K562 (cell line): ENCODE measurements around the gene SLCO2B1. TPM values are rescaled to one million over a fixed set of nuclear protein-coding genes. Genes with fewer than 3 reads are reported as not detected.

Experiments used
- ATAC-seq: fragments of 200-7000 bp; cut with Tn5 transposase; 3 replicates; pipeline ENCODE4 v1.9.1; 2020; ENCODE audit warnings: moderate library complexity
- BruUV-seq: library from RNA; stranded (reverse); fragments of 400-500 nt; replicated peaks from 2 replicates; lab custom pipeline; 2021; lab: Mats Ljungman, UMichigan
- CTCF ChIA-PET: fragments of 300-600 bp; formaldehyde crosslinking; extraction: SDS; loops from one replicate; lab custom pipeline; 2021; ENCODE audit warnings: low intra/inter-chr PET ratio; lab: Yijun Ruan, JAX
- POLR2A ChIA-PET: fragments of 300-600, 350-650 bp; sonication (Branson Sonifier 250); formaldehyde crosslinking; extraction: SDS; loops from one replicate; lab custom pipeline; 2021; ENCODE audit warnings: antibody characterized with exemption, inconsistent platforms; lab: Yijun Ruan, JAX
- DNase-seq, 4 experiments: peaks; one replicate each; pipeline versions ENCODE4 v3.0.0 to v3.0.0-alpha.2; 2011 to 2018; ENCODE audit warnings: low spot score in 3 of 4, mixed read lengths in 3 of 4; ENCODE audit errors: extremely low read depth in 1 of 4
- FAIRE-seq: peaks from 2 replicates; lab custom pipeline; 2011; peaks lifted over from hg19 to GRCh38; lab: Jason Lieb, UNC
- H2AFZ ChIP-seq: 2 replicates; pipeline ENCODE4 v1.6.0; 2011; ENCODE audit warnings: low read depth, low read length, control low read depth, inconsistent platforms
- H3K27ac ChIP-seq: fragments of 200-600 bp; 3 replicates; pipeline ENCODE4 v1.8.0; 2011; ENCODE audit warnings: low read depth, mild to moderate bottlenecking, control low read depth, inconsistent platforms, low read length, moderate library complexity, mixed read lengths; ENCODE audit errors: extremely low read depth
- H3K27me3 ChIP-seq, 2 experiments: fragments of 300-600 bp in 1 of 2; 2 replicates in 1 of 2; 3 replicates in 1 of 2; pipeline versions ENCODE4 v1.6.0 to v1.8.0; 2011; ENCODE audit warnings: inconsistent platforms in 2 of 2, low read length in 2 of 2, mild to moderate bottlenecking in 1 of 2, mixed read lengths in 1 of 2, moderate library complexity in 1 of 2; ENCODE audit not compliant: control insufficient read depth in 2 of 2, insufficient read depth in 2 of 2
- H3K36me3 ChIP-seq: fragments of 300-600 bp; 3 replicates; pipeline ENCODE4 v1.8.0; 2011; ENCODE audit warnings: mild to moderate bottlenecking, low read length, inconsistent platforms; ENCODE audit not compliant: control insufficient read depth, insufficient read depth
- H3K4me1 ChIP-seq, 2 experiments: fragments of 200-600 bp in 1 of 2; replicated peaks in 1 of 2; 2 replicates in 1 of 2; 3 replicates in 1 of 2; pipeline versions ENCODE4 v1.5.1 to v1.8.0; 2011; ENCODE audit warnings: inconsistent platforms in 2 of 2, low read length in 2 of 2, mild to moderate bottlenecking in 1 of 2, mixed read lengths in 1 of 2, moderate library complexity in 1 of 2; ENCODE audit not compliant: control insufficient read depth in 2 of 2, insufficient read depth in 2 of 2
- H3K4me2 ChIP-seq: 2 replicates; pipeline ENCODE4 v1.6.1; 2011; ENCODE audit warnings: low read length, control low read depth, inconsistent platforms, mixed read lengths; ENCODE audit not compliant: insufficient read depth
- H3K4me3 ChIP-seq: fragments of 200-600 bp; sonication (generic), shearing (Covaris generic); 2 replicates; pipeline ENCODE4 v1.5.1; 2016; ENCODE audit warnings: control low read depth, inconsistent platforms
- H3K79me2 ChIP-seq: fragments of 200-600 bp; 3 replicates; pipeline ENCODE4 v1.8.0; 2011; ENCODE audit warnings: low read length, inconsistent platforms; ENCODE audit not compliant: control insufficient read depth, insufficient read depth
- H3K9ac ChIP-seq, 2 experiments: 2 replicates each; pipeline versions ENCODE4 v1.6.0 to v1.6.1; 2011; ENCODE audit warnings: low read depth in 2 of 2, low read length in 2 of 2, control low read depth in 1 of 2, inconsistent platforms in 1 of 2, mild to moderate bottlenecking in 1 of 2, mixed read lengths in 1 of 2; ENCODE audit not compliant: insufficient read depth in 1 of 2
- H3K9me1 ChIP-seq: one replicate; pipeline ENCODE4 v1.6.0; 2011; ENCODE audit warnings: inconsistent platforms, mild to moderate bottlenecking, low read length, moderate library complexity; ENCODE audit not compliant: control insufficient read depth, insufficient read depth
- H3K9me3 ChIP-seq: replicated peaks from 2 replicates; pipeline ENCODE4 v1.5.1; 2011; ENCODE audit warnings: low read depth, low read length, inconsistent platforms; ENCODE audit not compliant: control insufficient read depth, insufficient read depth
- H4K20me1 ChIP-seq: replicated peaks from 2 replicates; pipeline ENCODE4 v1.6.1; 2011; ENCODE audit warnings: low read length, inconsistent platforms, mixed read lengths; ENCODE audit not compliant: control insufficient read depth, insufficient read depth
- EWSR1 ChIP-seq: fragments of 450-650 bp; IDR thresholded peaks from 2 replicates; pipeline ENCODE4 v1.6.1; 2018; ENCODE audit warnings: borderline replicate concordance, mild to moderate bottlenecking, low read depth, moderate library complexity; ENCODE audit not compliant: partially characterized antibody
- ZNF507 ChIP-seq: conservative IDR thresholded peaks from 2 replicates; pipeline ENCODE4 v1.6.1; 2017; ENCODE audit warnings: missing genetic modification characterization, missing compliant biosample characterization
- in situ Hi-C: fragments of 300-500 bp; cut with MboI; formaldehyde crosslinking; loops from 4 replicates; pipeline ENCODE4 v1.15.0; 2018; ENCODE audit warnings: inconsistent platforms, mixed read lengths
- intact Hi-C: fragments of 100-400 bp; cut with micrococcal nuclease; formaldehyde crosslinking; loops from 2 replicates; pipeline ENCODE4 v1.14.2; 2022
- polyA plus RNA-seq, 8 experiments: library from polyadenylated mRNA; depleted of rRNA in 4 of 8; stranded (reverse) in 5 of 8; unstranded in 3 of 8; fragments of >200 nt; fragmentation: Nextera tagmentation in 2 of 8; fragmentation: Illumina TruSeq in 1 of 8; extraction: Ambion mirVana in 2 of 8; extraction: Trizol in 1 of 8; gene quantifications; 2 replicates each; pipeline versions ENCODE4 v1.2.1 to v1.2.3, GENCODE V29; 2011 to 2014; ENCODE audit warnings: inconsistent platforms in 1 of 8, missing spikeins in 1 of 8
- total RNA-seq, 7 experiments: library from RNA; depleted of rRNA in 6 of 7; stranded (reverse); fragments of >200 nt in 6 of 7; fragmentation: Illumina TruSeq in 2 of 7; extraction: Trizol in 2 of 7; gene quantifications; 2 replicates each; pipeline versions ENCODE4 v1.2.1 to v1.2.3, GENCODE V29; 2011 to 2021; ENCODE audit warnings: low replicate concordance in 1 of 7
- TF ChIP-seq, protein P1 (sequence below): sonication (generic); formaldehyde crosslinking; IDR thresholded peaks from 2 replicates; pipeline ENCODE4 v1.8.1; 2023; ENCODE audit warnings: mild to moderate bottlenecking, missing genetic modification reagents

SLCO2B1 gene
- total and polyA plus RNA-seq, 9 of the 15 experiments (the other 6 are each of a cell fraction or from before 2014, with no cell fraction given), result 0.70 to 14.7 (median 7.6) TPM

DNA sequence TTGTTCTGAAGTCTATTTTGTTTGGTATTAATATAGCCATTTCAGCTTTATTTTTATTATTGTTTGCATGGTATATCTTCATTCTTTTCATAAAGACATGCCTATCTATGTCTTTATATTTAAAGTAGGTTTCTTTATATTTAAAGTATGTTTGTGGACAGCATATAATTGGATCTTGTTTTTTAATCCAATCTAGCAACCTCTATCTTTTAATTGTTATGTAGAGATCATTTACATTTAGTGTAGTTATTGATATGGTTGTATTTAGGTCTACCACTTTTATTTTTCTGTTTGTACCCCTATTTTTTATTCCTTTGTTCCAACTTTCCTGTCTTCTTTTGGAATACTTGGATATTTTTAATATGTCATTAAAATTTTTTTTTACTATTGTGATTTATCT lies 103.4 kb downstream of the SLCO2B1 start:
- Histone ChIP-seq H3K9ac (no peak overlapping the region), H3K9me3 (peaks cover 2% of the 10 kb centered on the region; the same call in 1 of the 2 replicates), H3K9me1 (no peaks in the 10 kb centered on the region), H3K27me3 (no peaks in the 10 kb centered on the region), H4K20me1 (no peaks in the 10 kb centered on the region), H3K27ac (no peak overlapping the region), H3K36me3 (no peaks in the 10 kb centered on the region), H3K4me3 (no peak overlapping the region), H2AFZ (no peak overlapping the region), H3K4me2 (no peak overlapping the region), H3K4me1 (no peaks in the 10 kb centered on the region), H3K79me2 (no peaks in the 10 kb centered on the region)
- intact Hi-C loops (no loop called here), in situ Hi-C loops (no loop called here)
- CTCF ChIA-PET, result interaction anchor here (0.6 to 0.7 kb wide), 2 partner anchors 206 to 553 kb away, joined by 3 read pairs; no protein-coding TSS in a partner anchor
- no TSS peak for BruUV-seq
- FAIRE-seq, result no peak
- no peak for ATAC-seq
- no peak for DNase-seq
- POLR2A ChIA-PET, result no interaction called here
- TF ChIP-seq ZNF507, result peak; percentile 93
- no peak for TF ChIP-seq EWSR1
- TF ChIP-seq, protein P1, sequence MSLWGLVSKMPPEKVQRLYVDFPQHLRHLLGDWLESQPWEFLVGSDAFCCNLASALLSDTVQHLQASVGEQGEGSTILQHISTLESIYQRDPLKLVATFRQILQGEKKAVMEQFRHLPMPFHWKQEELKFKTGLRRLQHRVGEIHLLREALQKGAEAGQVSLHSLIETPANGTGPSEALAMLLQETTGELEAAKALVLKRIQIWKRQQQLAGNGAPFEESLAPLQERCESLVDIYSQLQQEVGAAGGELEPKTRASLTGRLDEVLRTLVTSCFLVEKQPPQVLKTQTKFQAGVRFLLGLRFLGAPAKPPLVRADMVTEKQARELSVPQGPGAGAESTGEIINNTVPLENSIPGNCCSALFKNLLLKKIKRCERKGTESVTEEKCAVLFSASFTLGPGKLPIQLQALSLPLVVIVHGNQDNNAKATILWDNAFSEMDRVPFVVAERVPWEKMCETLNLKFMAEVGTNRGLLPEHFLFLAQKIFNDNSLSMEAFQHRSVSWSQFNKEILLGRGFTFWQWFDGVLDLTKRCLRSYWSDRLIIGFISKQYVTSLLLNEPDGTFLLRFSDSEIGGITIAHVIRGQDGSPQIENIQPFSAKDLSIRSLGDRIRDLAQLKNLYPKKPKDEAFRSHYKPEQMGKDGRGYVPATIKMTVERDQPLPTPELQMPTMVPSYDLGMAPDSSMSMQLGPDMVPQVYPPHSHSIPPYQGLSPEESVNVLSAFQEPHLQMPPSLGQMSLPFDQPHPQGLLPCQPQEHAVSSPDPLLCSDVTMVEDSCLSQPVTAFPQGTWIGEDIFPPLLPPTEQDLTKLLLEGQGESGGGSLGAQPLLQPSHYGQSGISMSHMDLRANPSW (CRISPR knock-in tag), result no peak

Other genes with a start within 250 kb of the SLCO2B1 start
- 18.3 and 20.1 TPM in 2 replicates for gene XRRA1, start 202.0 kb upstream of the SLCO2B1 start, total RNA-seq (2014; rRNA removed)
- gene XRRA1, start 202.0 kb upstream of the SLCO2B1 start, total RNA-seq (2014; rRNA removed; fragmentation: Illumina TruSeq; extraction: Trizol), result 12.8 and 15.9 TPM in 2 replicates
- gene XRRA1, start 202.0 kb upstream of the SLCO2B1 start, total RNA-seq (2015; rRNA removed; fragmentation: Illumina TruSeq; extraction: Trizol), result 16.0 and 18.0 TPM in 2 replicates
- gene XRRA1, start 202.0 kb upstream of the SLCO2B1 start, total RNA-seq (2021), result 20.6 and 22.5 TPM in 2 replicates
- gene XRRA1, start 202.0 kb upstream of the SLCO2B1 start, polyA plus RNA-seq (2011; rRNA removed), result 16.0 and 21.2 TPM in 2 replicates
- gene XRRA1, start 202.0 kb upstream of the SLCO2B1 start, polyA plus RNA-seq (2014; fragmentation: Illumina TruSeq; extraction: Trizol), result 17.1 and 18.0 TPM in 2 replicates
- 1 to 10 TPM; 5.0 to 8.9 TPM for gene XRRA1, start 202.0 kb upstream of the SLCO2B1 start, polyA plus RNA-seq (2014; fragmentation: Nextera tagmentation; extraction: Ambion mirVana)
- gene XRRA1, start 202.0 kb upstream of the SLCO2B1 start, polyA plus RNA-seq (2014; rRNA removed), result 10.3 and 11.6 TPM in 2 replicates
- gene SPCS2, start 201.8 kb upstream of the SLCO2B1 start, total RNA-seq (2014; rRNA removed), result 38.2 and 136 TPM in 2 replicates
- 55.0 and 65.9 TPM in 2 replicates for gene SPCS2, start 201.8 kb upstream of the SLCO2B1 start, total RNA-seq (2014; rRNA removed; fragmentation: Illumina TruSeq; extraction: Trizol)
- gene SPCS2, start 201.8 kb upstream of the SLCO2B1 start, total RNA-seq (2015; rRNA removed; fragmentation: Illumina TruSeq; extraction: Trizol), result 63.2 and 75.5 TPM in 2 replicates
- gene SPCS2, start 201.8 kb upstream of the SLCO2B1 start, total RNA-seq (2021), result 150 and 172 TPM in 2 replicates
- 148 and 250 TPM in 2 replicates for gene SPCS2, start 201.8 kb upstream of the SLCO2B1 start, polyA plus RNA-seq (2011; rRNA removed)
- gene SPCS2, start 201.8 kb upstream of the SLCO2B1 start, polyA plus RNA-seq (2014; fragmentation: Illumina TruSeq; extraction: Trizol), result 126 and 193 TPM in 2 replicates
- gene SPCS2, start 201.8 kb upstream of the SLCO2B1 start, polyA plus RNA-seq (2014; fragmentation: Nextera tagmentation; extraction: Ambion mirVana), result 100 to 1,000 TPM; 372 to 458 TPM
- gene SPCS2, start 201.8 kb upstream of the SLCO2B1 start, polyA plus RNA-seq (2014; rRNA removed), result 208 and 334 TPM in 2 replicates
- gene NEU3, start 162.2 kb upstream of the SLCO2B1 start, total RNA-seq (2014; rRNA removed), result 35.0 and 36.7 TPM in 2 replicates
- gene NEU3, start 162.2 kb upstream of the SLCO2B1 start, total RNA-seq (2014; rRNA removed; fragmentation: Illumina TruSeq; extraction: Trizol), result 28.3 and 31.1 TPM in 2 replicates
- 36.5 and 41.3 TPM in 2 replicates for gene NEU3, start 162.2 kb upstream of the SLCO2B1 start, total RNA-seq (2015; rRNA removed; fragmentation: Illumina TruSeq; extraction: Trizol)
- gene NEU3, start 162.2 kb upstream of the SLCO2B1 start, total RNA-seq (2021), result 32.6 and 33.6 TPM in 2 replicates
- gene NEU3, start 162.2 kb upstream of the SLCO2B1 start, polyA plus RNA-seq (2011; rRNA removed), result 35.1 and 35.7 TPM in 2 replicates
- 27.9 and 28.6 TPM in 2 replicates for gene NEU3, start 162.2 kb upstream of the SLCO2B1 start, polyA plus RNA-seq (2014; fragmentation: Illumina TruSeq; extraction: Trizol)
- 1 to 10 TPM; 6.2 to 7.2 TPM for gene NEU3, start 162.2 kb upstream of the SLCO2B1 start, polyA plus RNA-seq (2014; fragmentation: Nextera tagmentation; extraction: Ambion mirVana)
- gene NEU3, start 162.2 kb upstream of the SLCO2B1 start, polyA plus RNA-seq (2014; rRNA removed), result 25.5 and 26.9 TPM in 2 replicates
- 0.86 and 0.90 TPM in 2 replicates for gene OR2AT4, start 54.2 kb upstream of the SLCO2B1 start, total RNA-seq (2014; rRNA removed)
- 2.3 and 2.8 TPM in 2 replicates for gene OR2AT4, start 54.2 kb upstream of the SLCO2B1 start, total RNA-seq (2014; rRNA removed; fragmentation: Illumina TruSeq; extraction: Trizol)
- gene OR2AT4, start 54.2 kb upstream of the SLCO2B1 start, total RNA-seq (2015; rRNA removed; fragmentation: Illumina TruSeq; extraction: Trizol), result 2.2 and 2.4 TPM in 2 replicates
- gene OR2AT4, start 54.2 kb upstream of the SLCO2B1 start, total RNA-seq (2021), result 1.6 and 2.3 TPM in 2 replicates
- gene OR2AT4, start 54.2 kb upstream of the SLCO2B1 start, polyA plus RNA-seq (2011; rRNA removed), result 1.8 and 1.9 TPM in 2 replicates
- gene OR2AT4, start 54.2 kb upstream of the SLCO2B1 start, polyA plus RNA-seq (2014; fragmentation: Illumina TruSeq; extraction: Trizol), result 3.0 and 3.1 TPM in 2 replicates
- 1 to 10 TPM; 1.7 to 2.0 TPM for gene OR2AT4, start 54.2 kb upstream of the SLCO2B1 start, polyA plus RNA-seq (2014; fragmentation: Nextera tagmentation; extraction: Ambion mirVana)
- gene OR2AT4, start 54.2 kb upstream of the SLCO2B1 start, polyA plus RNA-seq (2014; rRNA removed), result 1.5 and 1.9 TPM in 2 replicates
- not detected in 2 replicates for gene TPBGL, start 89.7 kb downstream of the SLCO2B1 start, total RNA-seq (2014; rRNA removed)
- not detected in 2 replicates for gene TPBGL, start 89.7 kb downstream of the SLCO2B1 start, total RNA-seq (2014; rRNA removed; fragmentation: Illumina TruSeq; extraction: Trizol)
- 0.04 TPM in 1 of 2 replicates, not detected in the other for gene TPBGL, start 89.7 kb downstream of the SLCO2B1 start, total RNA-seq (2015; rRNA removed; fragmentation: Illumina TruSeq; extraction: Trizol)
- 0.11 and 0.22 TPM in 2 replicates for gene TPBGL, start 89.7 kb downstream of the SLCO2B1 start, total RNA-seq (2021)
- not detected in 2 replicates for gene TPBGL, start 89.7 kb downstream of the SLCO2B1 start, polyA plus RNA-seq (2011; rRNA removed)
- 0.06 and 0.11 TPM in 2 replicates for gene TPBGL, start 89.7 kb downstream of the SLCO2B1 start, polyA plus RNA-seq (2014; fragmentation: Illumina TruSeq; extraction: Trizol)
- not detected for gene TPBGL, start 89.7 kb downstream of the SLCO2B1 start, polyA plus RNA-seq (2014; fragmentation: Nextera tagmentation; extraction: Ambion mirVana)
- not detected in 2 replicates for gene TPBGL, start 89.7 kb downstream of the SLCO2B1 start, polyA plus RNA-seq (2014; rRNA removed)
- gene ARRB1, start 200.6 kb downstream of the SLCO2B1 start, total RNA-seq (2014; rRNA removed), result 21.8 and 27.6 TPM in 2 replicates
- 22.9 and 28.5 TPM in 2 replicates for gene ARRB1, start 200.6 kb downstream of the SLCO2B1 start, total RNA-seq (2014; rRNA removed; fragmentation: Illumina TruSeq; extraction: Trizol)
- 41.7 and 43.5 TPM in 2 replicates for gene ARRB1, start 200.6 kb downstream of the SLCO2B1 start, total RNA-seq (2015; rRNA removed; fragmentation: Illumina TruSeq; extraction: Trizol)
- 43.6 and 45.4 TPM in 2 replicates for gene ARRB1, start 200.6 kb downstream of the SLCO2B1 start, total RNA-seq (2021)
- 26.2 and 30.8 TPM in 2 replicates for gene ARRB1, start 200.6 kb downstream of the SLCO2B1 start, polyA plus RNA-seq (2011; rRNA removed)
- gene ARRB1, start 200.6 kb downstream of the SLCO2B1 start, polyA plus RNA-seq (2014; fragmentation: Illumina TruSeq; extraction: Trizol), result 35.6 and 38.4 TPM in 2 replicates
- gene ARRB1, start 200.6 kb downstream of the SLCO2B1 start, polyA plus RNA-seq (2014; fragmentation: Nextera tagmentation; extraction: Ambion mirVana), result 10 to 100 TPM in 1 of 2 experiments, 1 to 10 TPM in 1; 6.6 to 13.1 TPM
- gene ARRB1, start 200.6 kb downstream of the SLCO2B1 start, polyA plus RNA-seq (2014; rRNA removed), result 24.2 and 30.6 TPM in 2 replicates
- gene RPS3, start 248.4 kb downstream of the SLCO2B1 start, total RNA-seq (2014; rRNA removed), result 2,700 and 3,102 TPM in 2 replicates
- 3,530 and 3,738 TPM in 2 replicates for gene RPS3, start 248.4 kb downstream of the SLCO2B1 start, total RNA-seq (2014; rRNA removed; fragmentation: Illumina TruSeq; extraction: Trizol)
- 3,411 and 3,679 TPM in 2 replicates for gene RPS3, start 248.4 kb downstream of the SLCO2B1 start, total RNA-seq (2015; rRNA removed; fragmentation: Illumina TruSeq; extraction: Trizol)
- gene RPS3, start 248.4 kb downstream of the SLCO2B1 start, total RNA-seq (2021), result 3,592 and 3,622 TPM in 2 replicates
- 3,472 and 4,261 TPM in 2 replicates for gene RPS3, start 248.4 kb downstream of the SLCO2B1 start, polyA plus RNA-seq (2011; rRNA removed)
- gene RPS3, start 248.4 kb downstream of the SLCO2B1 start, polyA plus RNA-seq (2014; fragmentation: Illumina TruSeq; extraction: Trizol), result 4,042 and 4,231 TPM in 2 replicates
- gene RPS3, start 248.4 kb downstream of the SLCO2B1 start, polyA plus RNA-seq (2014; fragmentation: Nextera tagmentation; extraction: Ambion mirVana), result 1,000 to 10,000 TPM; 5,693 to 5,771 TPM
- 3,097 and 3,731 TPM in 2 replicates for gene RPS3, start 248.4 kb downstream of the SLCO2B1 start, polyA plus RNA-seq (2014; rRNA removed)